HG03457 (cell line): ENCODE measurements around the gene OPTC.

Experiments
- ATAC-seq: cut with Tn5 transposase; IDR thresholded peaks from one replicate; pipeline ENCODE4 v1.9.1; 2021; ENCODE audit warnings: moderate number of reproducible peaks; ENCODE audit not compliant: unreplicated experiment

OPTC gene

GRCh38 chr1:203534012-203534411 lies 40.1 kb downstream of the OPTC start:
- ATAC-seq, result no peak

DNA sequence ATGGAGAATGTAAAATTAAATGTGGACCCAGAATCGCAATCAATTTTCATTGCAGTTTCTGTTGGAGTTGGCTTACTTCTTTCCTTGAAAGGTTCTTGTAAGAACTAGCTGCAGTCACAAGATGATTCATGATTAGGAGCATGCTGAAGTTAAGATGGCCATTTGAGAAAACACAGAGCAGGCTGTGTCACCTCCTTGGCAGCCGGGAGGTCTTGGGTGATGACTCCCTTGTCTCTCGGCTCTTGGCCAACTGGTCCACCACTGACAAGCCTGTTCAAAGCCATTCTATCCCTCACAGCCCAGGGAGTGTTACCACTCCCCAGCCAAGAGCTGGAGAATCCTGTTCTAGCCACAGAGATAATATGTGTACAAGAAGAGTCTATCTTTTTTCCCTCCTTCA lies 40.6 kb downstream of the OPTC start:
- ATAC-seq, result no peak

- ATAC-seq, result no peak
These were observed 42.6 kb downstream of the OPTC start for GRCh38 chr1:203536575-203536974.

DNA sequence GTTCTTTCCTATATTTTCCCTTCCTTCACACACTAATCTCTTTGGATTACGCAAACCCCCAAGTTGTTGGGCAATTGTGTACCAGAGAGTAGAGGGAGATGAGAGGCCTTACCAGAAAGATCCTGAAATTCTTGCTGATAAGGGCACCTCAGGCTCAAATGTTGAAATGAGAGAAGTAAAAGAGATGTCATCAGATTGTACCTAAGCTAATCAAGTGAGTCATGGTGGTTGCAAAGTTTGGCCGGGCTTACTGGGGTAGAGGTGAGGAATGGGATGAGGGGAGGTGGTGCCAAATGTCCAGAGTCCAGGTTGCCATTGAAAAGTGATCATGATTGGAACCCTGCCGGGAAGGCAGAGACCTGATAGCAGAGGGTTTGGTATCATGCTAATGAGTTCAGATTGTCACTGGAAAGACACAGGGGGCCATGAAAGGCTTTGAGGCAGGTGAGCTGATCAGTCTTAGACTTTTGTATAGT lies 43.1 kb downstream of the OPTC start:
- no peak for ATAC-seq

GRCh38 chr1:203537806-203538464 lies 44.0 kb downstream of the OPTC start:
- no peak for ATAC-seq

GRCh38 chr1:203538726-203539125 lies 44.8 kb downstream of the OPTC start:
- ATAC-seq, result no peak

GRCh38 chr1:203539831-203540546 lies 46.0 kb downstream of the OPTC start:
- no peak for ATAC-seq

DNA sequence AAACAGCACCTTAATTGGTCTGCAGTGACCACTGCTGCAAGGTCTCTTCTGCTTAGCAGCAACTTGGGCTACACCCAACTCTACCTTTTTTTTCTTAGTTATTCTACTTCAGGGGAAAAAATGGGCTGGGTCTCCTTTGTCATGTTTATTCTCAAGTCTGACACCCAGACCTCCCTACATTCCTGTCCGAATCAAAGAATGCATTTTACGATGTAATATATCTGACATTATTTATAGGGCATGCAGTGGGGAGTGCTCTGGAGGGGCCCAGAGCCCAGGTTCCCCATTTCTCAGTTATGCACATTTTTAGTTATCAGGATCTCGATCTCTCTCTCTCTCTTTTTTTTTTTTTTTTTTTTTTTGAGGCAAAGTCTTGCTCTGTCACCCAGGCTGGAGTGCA lies 50.5 kb downstream of the OPTC start:
- ATAC-seq, result no peak

- ATAC-seq, result no peak
These were observed 51.2 kb downstream of the OPTC start for GRCh38 chr1:203544978-203545816.

DNA sequence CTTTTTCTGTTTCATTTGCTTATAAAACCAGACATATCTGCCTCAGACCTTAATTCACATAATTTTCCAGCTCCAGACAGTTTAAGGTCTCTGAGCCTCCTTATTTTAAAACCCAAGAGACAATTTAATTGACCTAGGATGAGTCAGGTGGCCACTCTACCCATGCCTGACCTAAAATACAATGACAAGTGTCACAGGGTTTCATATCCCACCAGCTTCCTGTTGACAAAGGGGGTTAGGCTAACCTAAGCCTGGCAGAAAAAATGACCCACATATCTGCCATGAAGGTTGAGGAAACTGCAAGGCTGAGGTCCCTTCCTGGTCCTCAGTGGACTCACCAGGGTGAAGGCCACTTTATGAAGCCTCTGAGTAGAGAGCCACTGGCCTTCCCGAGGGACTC lies 52.3 kb downstream of the OPTC start:
- ATAC-seq, result no peak

GRCh38 chr1:203547147-203547546 lies 53.2 kb downstream of the OPTC start:
- ATAC-seq, result no peak

GRCh38 chr1:203547771-203548421 lies 53.9 kb downstream of the OPTC start:
- ATAC-seq, result no peak

- ATAC-seq, result no peak
These were observed 54.9 kb downstream of the OPTC start for GRCh38 chr1:203548892-203549291.

- no peak for ATAC-seq
These were observed 55.4 kb downstream of the OPTC start for GRCh38 chr1:203549309-203549708.

DNA sequence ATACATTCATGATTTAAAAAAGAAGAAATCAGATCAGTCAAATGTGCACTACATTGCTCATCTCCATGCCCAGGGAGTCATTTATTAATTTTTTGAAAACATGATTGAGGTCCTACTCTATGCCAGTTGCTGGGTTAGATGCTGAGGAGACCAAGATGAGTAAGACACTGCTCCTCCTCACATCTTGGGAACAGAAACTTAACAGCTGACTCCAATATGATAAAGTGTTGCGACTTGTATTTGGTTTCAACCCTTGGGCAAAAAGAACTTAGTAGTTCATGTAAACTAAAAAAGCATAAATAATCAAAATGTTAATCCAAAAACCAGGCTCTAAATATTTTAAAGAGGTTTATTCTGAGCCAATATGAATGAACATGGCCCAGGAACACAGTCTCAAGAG lies 56.9 kb downstream of the OPTC start:
- ATAC-seq, result no peak

- no peak for ATAC-seq
These were observed 57.6 kb downstream of the OPTC start for GRCh38 chr1:203551550-203551949.

DNA sequence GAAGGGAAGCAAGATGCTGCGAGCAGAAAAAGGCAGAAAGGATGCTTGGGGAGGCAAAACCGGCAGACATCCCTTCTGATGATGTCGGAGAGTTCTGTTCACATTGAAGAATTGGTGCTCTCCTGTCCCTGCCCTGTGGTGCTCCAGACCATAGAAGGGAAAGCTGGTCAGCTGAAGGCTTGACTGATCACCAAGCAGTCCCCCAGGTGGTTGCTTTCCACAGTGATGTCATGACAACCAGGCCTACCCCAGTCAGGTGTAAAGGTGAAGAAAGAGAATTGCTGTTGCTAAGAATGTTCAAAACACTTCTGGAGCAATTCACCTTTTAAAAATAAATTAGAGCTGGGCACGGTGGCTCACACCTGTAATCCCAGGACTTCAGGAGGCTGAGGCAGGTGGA lies 59.5 kb downstream of the OPTC start:
- no peak for ATAC-seq

GRCh38 chr1:203554071-203554470 lies 60.1 kb downstream of the OPTC start:
- ATAC-seq, result no peak

DNA sequence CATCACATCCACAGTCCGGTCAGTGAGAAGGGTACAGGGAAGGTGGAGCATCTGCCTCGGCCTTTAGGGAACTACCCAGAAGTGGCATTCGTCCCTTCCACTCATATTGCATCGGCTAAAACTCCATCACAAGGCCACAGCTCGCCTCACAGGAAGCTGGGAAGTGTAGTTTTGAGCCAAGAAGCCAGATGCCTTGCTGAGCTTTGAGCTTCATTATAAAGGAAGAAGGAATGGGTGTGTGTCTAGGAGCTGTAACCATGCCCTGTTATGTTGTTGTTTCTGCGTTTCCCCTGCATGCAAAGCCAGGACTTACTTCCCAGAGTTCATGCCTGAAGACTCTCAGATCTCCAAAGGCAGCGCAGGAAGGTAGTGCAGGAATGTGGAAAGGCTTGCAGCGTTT lies 61.1 kb downstream of the OPTC start:
- ATAC-seq, result no peak

DNA sequence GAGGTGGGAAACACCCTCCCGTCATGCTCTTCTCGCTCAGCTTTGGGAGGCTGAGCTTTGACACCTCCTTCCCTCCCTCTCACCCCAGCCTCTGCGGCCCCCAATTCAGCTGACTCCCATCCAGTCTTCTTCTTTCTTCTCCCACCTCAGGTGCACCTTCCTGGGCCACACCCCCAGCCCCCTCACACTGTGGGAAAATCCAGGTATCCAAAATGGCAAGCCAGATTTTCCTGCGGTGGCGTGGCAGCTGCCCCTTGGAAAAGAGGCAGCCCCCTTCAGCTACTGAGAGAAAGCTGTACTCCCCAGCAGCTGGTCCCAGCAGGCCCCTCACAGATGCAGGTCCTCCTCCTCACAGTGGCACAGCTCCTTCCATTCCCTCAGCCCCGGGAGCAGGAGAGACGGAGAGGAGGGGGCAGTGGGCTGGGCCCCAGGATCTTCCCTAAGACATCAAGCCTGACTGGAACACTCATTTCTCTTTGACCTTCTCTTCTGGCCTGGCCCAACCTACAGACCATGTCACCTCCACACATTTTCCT lies 61.6 kb downstream of the OPTC start:
- ATAC-seq, result no peak
